ENCODE results near the gene SPTB.

- TF ChIP-seq CTCF (IDR thresholded peaks at IDR 0.05; ENCODE audit: low read depth, low read length) (no peak), EZH2phosphoT487 (IDR thresholded peaks at IDR 0.05; ENCODE audit: low read depth) (no peak)
Observed at GRCh38 chr14:64775081-64775777, 104.5 kb downstream of the SPTB start.
